ENCODE measurements around the gene RELCH. TPM values are rescaled to one million over a fixed set of nuclear protein-coding genes. Genes with fewer than 3 reads are reported as not detected.

Gene RELCH
- total RNA-seq, 1 donor from 2014 or later = 26.6 TPM

GRCh38 chr18:62281684-62282083, 94.6 kb downstream of the RELCH start:
- Histone ChIP-seq H3K27me3 (ENCODE audit: insufficient read depth, low read length) (no peaks in the 10 kb centered on the region), H3K9me3 (ENCODE audit: insufficient read depth, low read depth, low read length) (no peaks in the 10 kb centered on the region), H3K4me3 (ENCODE audit: insufficient read depth, low read depth, low read length) (no peak overlapping the region), H3K9ac (ENCODE audit: low read length) (peak overlapping the region; percentile 16), H3K27ac (ENCODE audit: low read depth, low read length) (peak overlapping the region; percentile 85), H3K79me2 (ENCODE audit: insufficient read depth, low read length) (no peaks in the 10 kb centered on the region), H3K4me2 (ENCODE audit: low read length) (peak overlapping the region; percentile 51), H2AFZ (ENCODE audit: low read depth, low read length) (no peak overlapping the region), H3K4me1 (ENCODE audit: insufficient read depth, low read length) (peaks cover 19% of the 10 kb centered on the region), H3K36me3 (ENCODE audit: insufficient read depth, low read length) (no peaks in the 10 kb centered on the region), H4K20me1 (ENCODE audit: insufficient read depth, low read length) (no peaks in the 10 kb centered on the region)
- DNase-seq (ENCODE audit: low read depth) = peak; percentile 83
- FAIRE-seq = peak; percentile 50
- TF ChIP-seq CTCF (IDR thresholded peaks at IDR 0.05; ENCODE audit: insufficient read depth, low read depth, low read length) (no peak), EZH2 (IDR thresholded peaks at IDR 0.05; ENCODE audit: insufficient read depth, low read length) (no peak)
- H3K4me1 Mint-ChIP-seq (ENCODE audit: low read depth, unreplicated experiment) = peaks cover 15% of the 10 kb centered on the region
- H3K36me3 Mint-ChIP-seq (ENCODE audit: low read depth, unreplicated experiment) = peaks cover 13% of the 10 kb centered on the region
- H3K27me3 Mint-ChIP-seq (ENCODE audit: low read depth, unreplicated experiment) = no peaks in the 10 kb centered on the region
- H3K9me3 Mint-ChIP-seq (ENCODE audit: unreplicated experiment) = no peaks in the 10 kb centered on the region
- H3K27ac Mint-ChIP-seq (ENCODE audit: unreplicated experiment) = peak overlapping the region; percentile 60
- H3K4me3 Mint-ChIP-seq (ENCODE audit: unreplicated experiment) = no peak overlapping the region

GRCh38 chr18:62282188-62282629, 95.2 kb downstream of the RELCH start:
- Histone ChIP-seq H3K4me3 (ENCODE audit: insufficient read depth, low read depth, low read length) (peak overlapping the region; percentile 2), H3K27ac (ENCODE audit: low read depth, low read length) (peak overlapping the region; percentile 85), H3K9me3 (ENCODE audit: insufficient read depth, low read depth, low read length) (no peaks in the 10 kb centered on the region), H3K79me2 (ENCODE audit: insufficient read depth, low read length) (no peaks in the 10 kb centered on the region), H3K4me1 (ENCODE audit: insufficient read depth, low read length) (peaks cover 19% of the 10 kb centered on the region), H4K20me1 (ENCODE audit: insufficient read depth, low read length) (no peaks in the 10 kb centered on the region), H2AFZ (ENCODE audit: low read depth, low read length) (no peak overlapping the region), H3K36me3 (ENCODE audit: insufficient read depth, low read length) (no peaks in the 10 kb centered on the region), H3K4me2 (ENCODE audit: low read length) (peak overlapping the region; percentile 51), H3K27me3 (ENCODE audit: insufficient read depth, low read length) (no peaks in the 10 kb centered on the region), H3K9ac (ENCODE audit: low read length) (peak overlapping the region; percentile 16)
- Mint-ChIP-seq H3K27ac (ENCODE audit: unreplicated experiment) (peak overlapping the region; percentile 60), H3K4me3 (ENCODE audit: unreplicated experiment) (no peak overlapping the region), H3K27me3 (ENCODE audit: low read depth, unreplicated experiment) (no peaks in the 10 kb centered on the region), H3K9me3 (ENCODE audit: unreplicated experiment) (no peaks in the 10 kb centered on the region), H3K36me3 (ENCODE audit: low read depth, unreplicated experiment) (peaks cover 13% of the 10 kb centered on the region), H3K4me1 (ENCODE audit: low read depth, unreplicated experiment) (peaks cover 15% of the 10 kb centered on the region)
- FAIRE-seq = peak; percentile 91
- DNase-seq (ENCODE audit: low read depth) = peak; percentile 87
- no peak for TF ChIP-seq CTCF (IDR thresholded peaks at IDR 0.05; ENCODE audit: insufficient read depth, low read depth, low read length)
- TF ChIP-seq EZH2 (IDR thresholded peaks at IDR 0.05; ENCODE audit: insufficient read depth, low read length) = no peak

GRCh38 chr18:62284637-62285036, 97.6 kb downstream of the RELCH start:
- H4K20me1 ChIP-seq (ENCODE audit: insufficient read depth, low read length) = no peaks in the 10 kb centered on the region
- H3K4me1 ChIP-seq (ENCODE audit: insufficient read depth, low read length) = peaks cover 19% of the 10 kb centered on the region
- TF ChIP-seq CTCF (IDR thresholded peaks at IDR 0.05; ENCODE audit: insufficient read depth, low read depth, low read length) = no peak
- TF ChIP-seq EZH2 (IDR thresholded peaks at IDR 0.05; ENCODE audit: insufficient read depth, low read length) = no peak
- DNase-seq (ENCODE audit: low read depth) = no peak
- Mint-ChIP-seq H3K27ac (ENCODE audit: unreplicated experiment) (no peak overlapping the region), H3K4me3 (ENCODE audit: unreplicated experiment) (no peak overlapping the region), H3K36me3 (ENCODE audit: low read depth, unreplicated experiment) (peaks cover 13% of the 10 kb centered on the region), H3K9me3 (ENCODE audit: unreplicated experiment) (no peaks in the 10 kb centered on the region), H3K4me1 (ENCODE audit: low read depth, unreplicated experiment) (peaks cover 18% of the 10 kb centered on the region), H3K27me3 (ENCODE audit: low read depth, unreplicated experiment) (no peaks in the 10 kb centered on the region)
- no peaks in the 10 kb centered on the region for H3K36me3 ChIP-seq (ENCODE audit: insufficient read depth, low read length)
- no peaks in the 10 kb centered on the region for H3K27me3 ChIP-seq (ENCODE audit: insufficient read depth, low read length)
- FAIRE-seq = no peak
- H3K79me2 ChIP-seq (ENCODE audit: insufficient read depth, low read length) = no peaks in the 10 kb centered on the region
- no peak overlapping the region for H3K4me2 ChIP-seq (ENCODE audit: low read length)
- no peak overlapping the region for H2AFZ ChIP-seq (ENCODE audit: low read depth, low read length)
- H3K9me3 ChIP-seq (ENCODE audit: insufficient read depth, low read depth, low read length) = no peaks in the 10 kb centered on the region
- H3K4me3 ChIP-seq (ENCODE audit: insufficient read depth, low read depth, low read length) = no peak overlapping the region
- no peak overlapping the region for H3K27ac ChIP-seq (ENCODE audit: low read depth, low read length)
- H3K9ac ChIP-seq (ENCODE audit: low read length) = no peak overlapping the region

Data from astrocyte (in vitro differentiated cells and primary cell).